PC-3 (cell line): ENCODE measurements around the gene LFNG. TPM values are rescaled to one million over a fixed set of nuclear protein-coding genes. Genes with fewer than 3 reads are reported as not detected.
A peak's percentile ranks its signal among the peaks of the same experiment; 100 is the strongest.

Experiments used
- ATAC-seq: fragments of 200-7000 bp; cut with Tn5 transposase; 2 replicates; pipeline ENCODE4 v1.9.1; 2020; ENCODE audit warnings: mild to moderate bottlenecking, moderate library complexity
- BruUV-seq: library from RNA; stranded (reverse); fragments of 400-500 nt; replicated peaks from 2 replicates; lab custom pipeline; 2021; lab: Mats Ljungman, UMichigan
- CTCF ChIA-PET: fragments of 300-600 bp; sonication (Branson Sonifier 250); formaldehyde crosslinking; loops from one replicate; lab custom pipeline; 2022; ENCODE audit warnings: antibody characterized with exemption; lab: Charles Lee
- POLR2A ChIA-PET: fragments of 300-600 bp; sonication (Branson Sonifier 250); formaldehyde crosslinking; loops from one replicate; lab custom pipeline; 2022; ENCODE audit warnings: antibody characterized with exemption; ENCODE audit not compliant: unreplicated experiment; lab: Charles Lee
- DNase-seq: peaks from one replicate; pipeline ENCODE4 v3.0.0-alpha.2; 2015
- H2AFZ ChIP-seq: fragments of 300-600 bp; sonication (generic); 2 replicates; pipeline ENCODE4 v1.6.0; 2016; ENCODE audit warnings: antibody characterized with exemption, low read length
- H3F3A ChIP-seq: fragments of 300-600 bp; sonication (generic); one replicate; pipeline ENCODE4 v1.6.0; 2017; ENCODE audit warnings: antibody characterized with exemption, low read length, control low read depth, mild to moderate bottlenecking; ENCODE audit not compliant: unreplicated experiment
- H3K27ac ChIP-seq: fragments of 300-600 bp; sonication (generic); 2 replicates; pipeline ENCODE4 v1.5.1; 2016; ENCODE audit warnings: mild to moderate bottlenecking, low read length
- H3K27me3 ChIP-seq: fragments of 300-600 bp; sonication (generic); 2 replicates; pipeline ENCODE4 v1.6.1; 2016; ENCODE audit warnings: low read length, mixed read lengths
- H3K36me3 ChIP-seq: fragments of 300-600 bp; sonication (generic); 2 replicates; pipeline ENCODE4 v1.6.1; 2016; ENCODE audit warnings: low read depth, mixed run types, low read length, mixed read lengths
- H3K4me1 ChIP-seq: fragments of 300-600 bp; sonication (generic); 2 replicates; pipeline ENCODE4 v1.5.1; 2016; ENCODE audit warnings: low read length; ENCODE audit not compliant: insufficient read depth
- H3K4me2 ChIP-seq: fragments of 300-600 bp; sonication (generic); 2 replicates; pipeline ENCODE4 v1.6.0; 2016; ENCODE audit warnings: low read length
- H3K4me3 ChIP-seq: fragments of 300-600 bp; sonication (generic); 2 replicates; pipeline ENCODE4 v1.5.1; 2016; ENCODE audit warnings: mild to moderate bottlenecking, low read length, mixed read lengths
- H3K79me2 ChIP-seq: fragments of 300-600 bp; sonication (generic); 2 replicates; pipeline ENCODE4 v1.6.1; 2017; ENCODE audit warnings: low read length, mixed read lengths
- H3K9ac ChIP-seq: fragments of 300-600 bp; sonication (generic); 2 replicates; pipeline ENCODE4 v1.6.0; 2016; ENCODE audit warnings: mild to moderate bottlenecking, low read length
- H3K9me2 ChIP-seq: fragments of 300-600 bp; sonication (generic); replicated peaks from 2 replicates; pipeline ENCODE4 v1.6.1; 2016; ENCODE audit warnings: mixed run types, low read length, mixed read lengths
- H3K9me3 ChIP-seq: fragments of 300-600 bp; sonication (generic); 2 replicates; pipeline ENCODE4 v1.6.1; 2016; ENCODE audit warnings: low read length, mixed read lengths
- H4K20me1 ChIP-seq: fragments of 300-600 bp; sonication (generic); 2 replicates; pipeline ENCODE4 v1.6.1; 2016; ENCODE audit warnings: low read length, mixed read lengths
- CTCF ChIP-seq: fragments of 300-600 bp; sonication (generic); conservative IDR thresholded peaks from 2 replicates; pipeline ENCODE4 v1.5.1; 2017; ENCODE audit warnings: antibody characterized with exemption, low read depth, mild to moderate bottlenecking, low read length
- EZH2 ChIP-seq: fragments of 300-600 bp; sonication (generic); IDR thresholded peaks from one replicate; pipeline ENCODE4 v1.6.1; 2017; ENCODE audit warnings: antibody characterized with exemption, mild to moderate bottlenecking, low read length; ENCODE audit not compliant: unreplicated experiment
- EZH2phosphoT487 ChIP-seq: fragments of 300-600 bp; sonication (generic); IDR thresholded peaks from 2 replicates; pipeline ENCODE4 v1.6.1; 2018; ENCODE audit warnings: mild to moderate bottlenecking, antibody characterized with exemption, low read length, borderline replicate concordance
- intact Hi-C: fragments of 100-400 bp; cut with micrococcal nuclease; formaldehyde crosslinking; loops from 2 replicates; pipeline ENCODE4 v1.9.0; 2023
- total RNA-seq: library from RNA; depleted of rRNA; stranded (reverse); fragments of >200 nt; gene quantifications from 2 replicates; pipeline ENCODE4 v1.2.3, GENCODE V29; 2014

LFNG gene
- total RNA-seq, 1 experiment from 2014 or later = 7.7 TPM

DNA sequence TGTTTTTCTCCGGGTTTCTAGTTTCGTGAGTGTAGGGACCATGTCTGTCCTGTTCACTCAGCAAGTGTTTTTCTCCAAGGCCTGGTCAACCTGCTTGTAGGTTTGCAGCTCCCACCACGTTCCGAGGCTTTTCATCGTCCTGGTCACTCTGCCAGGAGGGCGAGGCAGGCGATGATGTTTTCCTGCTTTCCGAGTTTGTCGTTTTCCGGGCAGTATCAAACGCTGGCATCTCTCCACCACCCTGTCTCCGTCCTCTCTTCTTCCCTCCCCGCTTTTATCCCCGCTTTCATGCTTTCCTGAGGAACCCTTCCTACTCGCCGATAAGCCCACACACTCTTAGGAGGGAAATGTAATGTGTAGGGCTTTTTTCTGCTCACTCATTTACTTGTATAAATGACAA, 50.4 kb downstream of the LFNG start:
- Histone ChIP-seq H3K9ac (no peak overlapping the region), H2AFZ (no peak overlapping the region), H3K36me3 (no peaks in the 10 kb centered on the region; the same call in 1 of the 2 replicates), H3K4me1 (peaks cover 17% of the 10 kb centered on the region), H3K27me3 (no peaks in the 10 kb centered on the region), H3K4me2 (no peak overlapping the region), H3F3A (no peaks in the 10 kb centered on the region), H3K4me3 (no peak overlapping the region), H3K9me2 (no peaks in the 10 kb centered on the region), H3K9me3 (no peaks in the 10 kb centered on the region), H4K20me1 (no peaks in the 10 kb centered on the region), H3K79me2 (no peaks in the 10 kb centered on the region), H3K27ac (no peak overlapping the region)
- DNase-seq = no peak
- POLR2A ChIA-PET = no interaction called here
- CTCF ChIA-PET = no interaction called here
- ATAC-seq = no peak
- TF ChIP-seq CTCF (no peak), EZH2phosphoT487 (no peak), EZH2 (no peak)
- no TSS peak for BruUV-seq
- intact Hi-C loops = loop anchor here (5.0 kb wide), 1 partner anchor 62 kb away; the partner anchor contains the start of gene TTYH3

DNA sequence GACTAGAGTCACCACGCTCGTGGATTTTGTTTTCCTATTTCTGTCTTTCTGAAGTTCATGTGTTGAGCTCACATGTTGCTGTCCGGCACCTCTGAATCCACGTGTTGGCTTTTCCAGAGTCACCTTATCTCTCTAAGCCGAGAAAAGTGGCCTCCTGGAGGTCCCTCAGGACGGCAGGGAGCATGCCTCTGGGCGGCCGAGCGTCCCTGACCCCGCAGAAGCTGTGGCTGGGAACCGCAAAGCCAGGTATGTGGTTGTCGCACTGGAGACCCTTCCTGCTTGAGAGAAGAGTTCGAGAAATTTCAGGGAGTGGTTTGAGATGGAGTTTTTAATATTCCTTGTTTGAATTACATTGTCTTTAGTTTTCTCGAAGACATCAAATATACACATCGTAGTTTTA, 51.8 kb downstream of the LFNG start:
- POLR2A ChIA-PET = no interaction called here

More for the DNA sequence above, 51.8 kb downstream of the LFNG start:
- H3K27ac ChIP-seq = peak overlapping the region; percentile 86
- H3K27me3 ChIP-seq = no peaks in the 10 kb centered on the region
- no peaks in the 10 kb centered on the region for H3K79me2 ChIP-seq
- peaks cover 17% of the 10 kb centered on the region for H3K4me1 ChIP-seq
- H4K20me1 ChIP-seq = no peaks in the 10 kb centered on the region
- TF ChIP-seq CTCF (no peak), EZH2phosphoT487 (no peak), EZH2 (no peak)
- 0 out of 2 replicates have a peak overlapping the region, but pooled peaks have one; percentile 45 for H3K9ac ChIP-seq
- ATAC-seq (no peak), DNase-seq (no peak)
- intact Hi-C loops = loop anchor here (5.0 kb wide), 1 partner anchor 61 kb away; the partner anchor contains the start of gene TTYH3
- no peaks in the 10 kb centered on the region for H3F3A ChIP-seq
- H3K4me3 ChIP-seq = no peak overlapping the region
- H3K4me2 ChIP-seq = peak overlapping the region; percentile 69
- no TSS peak for BruUV-seq
- no peaks in the 10 kb centered on the region for H3K9me3 ChIP-seq
- CTCF ChIA-PET = no interaction called here
- no peaks in the 10 kb centered on the region; the same call in 1 of the 2 replicates for H3K36me3 ChIP-seq
- H3K9me2 ChIP-seq = no peaks in the 10 kb centered on the region
- H2AFZ ChIP-seq = no peak overlapping the region
